PC-9 (cell line): ENCODE data around the gene EIF4E. TPM values are rescaled to one million over a fixed set of nuclear protein-coding genes. Genes with fewer than 3 reads are reported as not detected.
"Not testable (repeated sequence)": the region's sequence is repeated elsewhere in the genome, so short reads cannot be mapped to it uniquely, and the experiment has no call there.

Experiments
- BruUV-seq: library from RNA; stranded (reverse); fragments of 400-500 nt; replicated peaks from 2 replicates; lab custom pipeline; 2021; lab: Mats Ljungman, UMichigan
- CTCF ChIA-PET: fragments of 300-600 bp; sonication (Branson Sonifier 250); formaldehyde crosslinking; loops from one replicate; lab custom pipeline; 2022; ENCODE audit warnings: antibody characterized with exemption; lab: Charles Lee
- POLR2A ChIA-PET: fragments of 300-600 bp; sonication (Branson Sonifier 250); formaldehyde crosslinking; loops from one replicate; lab custom pipeline; 2022; ENCODE audit warnings: antibody characterized with exemption; ENCODE audit not compliant: unreplicated experiment; lab: Charles Lee
- DNase-seq, 2 experiments: peaks; one replicate each; pipeline versions ENCODE4 v3.0.0 to v3.0.0-alpha.2; 2015 to 2022; ENCODE audit warnings: mixed read lengths in 1 of 2
- H2AFZ ChIP-seq: fragments of 200-600 bp; sonication (generic); 2 replicates; pipeline ENCODE4 v1.8.1; 2017; ENCODE audit warnings: antibody characterized with exemption
- H3F3A ChIP-seq: fragments of 200-600 bp; sonication (generic); 2 replicates; pipeline ENCODE4 v1.8.1; 2017; ENCODE audit warnings: antibody characterized with exemption, mild to moderate bottlenecking, low read depth; ENCODE audit not compliant: insufficient read depth
- H3K27ac ChIP-seq: fragments of 200-600 bp; sonication (generic); 2 replicates; pipeline ENCODE4 v1.6.1; 2016; ENCODE audit warnings: mixed run types
- H3K27me3 ChIP-seq: fragments of 200-600 bp; sonication (generic); 2 replicates; pipeline ENCODE4 v1.6.1; 2016; ENCODE audit warnings: low read depth, mixed run types; ENCODE audit not compliant: insufficient read depth
- H3K36me3 ChIP-seq: fragments of 200-600 bp; sonication (generic); 2 replicates; pipeline ENCODE4 v1.6.1; 2016; ENCODE audit warnings: low read depth, mixed run types
- H3K4me1 ChIP-seq: fragments of 200-600 bp; sonication (generic); replicated peaks from 2 replicates; pipeline ENCODE4 v1.6.1; 2016; ENCODE audit warnings: mixed run types; ENCODE audit not compliant: insufficient read depth
- H3K4me2 ChIP-seq: fragments of 200-600 bp; sonication (generic); 2 replicates; pipeline ENCODE4 v1.6.1; 2017; ENCODE audit warnings: mixed run types
- H3K4me3 ChIP-seq: fragments of 200-600 bp; sonication (generic); 2 replicates; pipeline ENCODE4 v1.6.1; 2016; ENCODE audit warnings: mixed run types
- H3K79me2 ChIP-seq: fragments of 200-600 bp; sonication (generic); 2 replicates; pipeline ENCODE4 v1.6.1; 2017; ENCODE audit warnings: low read depth, mixed run types
- H3K9me2 ChIP-seq: fragments of 200-600 bp; sonication (generic); 2 replicates; pipeline ENCODE4 v1.8.1; 2017; ENCODE audit warnings: mild to moderate bottlenecking; ENCODE audit not compliant: insufficient read depth
- H3K9me3 ChIP-seq: fragments of 200-600 bp; sonication (generic); 2 replicates; pipeline ENCODE4 v1.8.1; 2016; ENCODE audit warnings: low read depth; ENCODE audit not compliant: insufficient read depth
- H4K20me1 ChIP-seq: fragments of 200-600 bp; sonication (generic); 2 replicates; pipeline ENCODE4 v1.8.1; 2017; ENCODE audit not compliant: insufficient read depth
- EZH2 ChIP-seq: fragments of 200-600 bp; sonication (generic); IDR thresholded peaks from 2 replicates; pipeline ENCODE4 v1.8.0; 2017; ENCODE audit warnings: antibody characterized with exemption, low read depth
- intact Hi-C: fragments of 100-400 bp; cut with micrococcal nuclease; formaldehyde crosslinking; loops from one replicate; pipeline ENCODE4 v1.10.0; 2022; ENCODE audit not compliant: unreplicated experiment
- total RNA-seq: library from RNA; stranded (reverse); gene quantifications from 2 replicates; pipeline ENCODE4 v1.2.3, GENCODE V29; 2021
- TF ChIP-seq, protein P1 (sequence below): fragments of 200-600 bp; sonication (generic); conservative IDR thresholded peaks from 2 replicates; pipeline ENCODE4 v1.6.1; 2017; ENCODE audit warnings: mixed run types, antibody characterized with exemption, mild to moderate bottlenecking, moderate library complexity

EIF4E gene
- total RNA-seq, 1 experiment from 2014 or later, result 59.6 TPM

DNA sequence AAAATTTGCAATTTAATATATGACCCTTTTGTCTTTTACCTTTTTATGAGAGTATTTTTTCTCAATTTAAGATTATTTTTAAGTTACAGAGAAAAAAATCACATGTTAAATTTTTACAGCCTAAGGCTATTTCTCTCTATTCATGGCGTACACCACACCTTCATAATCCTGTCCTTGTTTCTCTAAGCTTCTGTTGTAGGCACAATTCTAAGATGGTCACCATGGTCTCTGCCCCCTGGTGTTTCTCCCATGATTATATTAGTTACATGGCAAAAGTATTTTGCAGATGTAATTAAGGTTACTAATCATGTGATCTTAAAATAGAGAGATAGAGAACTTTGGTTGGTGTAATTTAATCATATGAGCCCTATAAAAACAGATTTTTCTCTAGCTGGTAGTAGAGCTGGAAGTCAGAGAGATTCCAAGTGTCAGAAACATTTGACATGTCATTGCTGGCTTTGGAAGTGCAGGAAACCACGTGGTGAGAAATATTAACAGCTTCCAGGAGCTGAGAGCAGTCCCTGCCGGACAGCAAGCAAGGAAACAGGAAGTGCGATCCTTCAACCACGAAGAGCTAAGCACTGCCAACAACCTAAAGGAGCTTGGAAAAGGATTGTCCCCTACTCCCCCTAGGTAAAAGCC is 89.8 kb downstream of the EIF4E start:
- POLR2A ChIA-PET, result no interaction called here
- no peaks in the 10 kb centered on the region for H3K9me3 ChIP-seq
- H4K20me1 ChIP-seq, result no peaks in the 10 kb centered on the region
- no peak overlapping the region for H3K4me3 ChIP-seq
- no peak overlapping the region for H3K27ac ChIP-seq
- 0 out of 2 replicates have a peak, but pooled peaks cover 2% of the 10 kb centered on the region for H3K9me2 ChIP-seq
- no peaks in the 10 kb centered on the region for H3K4me1 ChIP-seq
- no peaks in the 10 kb centered on the region for H3F3A ChIP-seq
- TF ChIP-seq, protein P1, sequence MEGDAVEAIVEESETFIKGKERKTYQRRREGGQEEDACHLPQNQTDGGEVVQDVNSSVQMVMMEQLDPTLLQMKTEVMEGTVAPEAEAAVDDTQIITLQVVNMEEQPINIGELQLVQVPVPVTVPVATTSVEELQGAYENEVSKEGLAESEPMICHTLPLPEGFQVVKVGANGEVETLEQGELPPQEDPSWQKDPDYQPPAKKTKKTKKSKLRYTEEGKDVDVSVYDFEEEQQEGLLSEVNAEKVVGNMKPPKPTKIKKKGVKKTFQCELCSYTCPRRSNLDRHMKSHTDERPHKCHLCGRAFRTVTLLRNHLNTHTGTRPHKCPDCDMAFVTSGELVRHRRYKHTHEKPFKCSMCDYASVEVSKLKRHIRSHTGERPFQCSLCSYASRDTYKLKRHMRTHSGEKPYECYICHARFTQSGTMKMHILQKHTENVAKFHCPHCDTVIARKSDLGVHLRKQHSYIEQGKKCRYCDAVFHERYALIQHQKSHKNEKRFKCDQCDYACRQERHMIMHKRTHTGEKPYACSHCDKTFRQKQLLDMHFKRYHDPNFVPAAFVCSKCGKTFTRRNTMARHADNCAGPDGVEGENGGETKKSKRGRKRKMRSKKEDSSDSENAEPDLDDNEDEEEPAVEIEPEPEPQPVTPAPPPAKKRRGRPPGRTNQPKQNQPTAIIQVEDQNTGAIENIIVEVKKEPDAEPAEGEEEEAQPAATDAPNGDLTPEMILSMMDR, result no peak
- no peak for TF ChIP-seq EZH2
- DNase-seq, result no peak
- H2AFZ ChIP-seq, result no peak overlapping the region
- no peaks in the 10 kb centered on the region for H3K79me2 ChIP-seq
- no TSS peak for BruUV-seq
- no peaks in the 10 kb centered on the region for H3K36me3 ChIP-seq
- no peaks in the 10 kb centered on the region for H3K27me3 ChIP-seq
- CTCF ChIA-PET, result no interaction called here
- intact Hi-C loops, result no loop called here
- H3K4me2 ChIP-seq, result no peak overlapping the region

DNA sequence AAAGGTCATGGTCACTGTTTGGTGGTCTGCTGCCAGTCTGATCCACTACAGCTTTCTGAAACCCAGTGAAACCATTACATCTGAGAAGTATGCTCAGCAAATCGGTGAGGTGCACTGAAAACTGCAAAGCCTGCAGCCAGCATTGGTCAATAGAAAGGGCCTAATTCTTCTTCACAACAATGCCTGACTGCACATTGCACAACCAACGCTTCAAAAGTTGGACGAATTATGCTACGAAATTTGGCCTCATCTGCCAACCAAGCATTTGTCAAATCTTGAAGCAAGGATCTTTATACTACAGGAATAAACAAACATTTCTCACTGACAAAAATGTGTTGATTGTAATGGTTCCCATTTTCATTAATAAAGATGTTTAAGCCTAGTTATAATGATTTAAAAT is 90.4 kb downstream of the EIF4E start:
- no peaks in the 10 kb centered on the region for H3K79me2 ChIP-seq
- no peaks in the 10 kb centered on the region for H3K4me1 ChIP-seq
- BruUV-seq, result no TSS peak
- H3K27ac ChIP-seq, result no peak overlapping the region
- DNase-seq, result no peak
- ChIA-PET POLR2A (no interaction called here), CTCF (no interaction called here)
- intact Hi-C loops, result no loop called here
- H3K4me3 ChIP-seq, result no peak overlapping the region
- H3K9me2 ChIP-seq, result no peaks in the 10 kb centered on the region
- no peak for TF ChIP-seq EZH2
- TF ChIP-seq, protein P1, result no peak
- H3K4me2 ChIP-seq, result no peak overlapping the region
- H3K36me3 ChIP-seq, result no peaks in the 10 kb centered on the region
- H3K9me3 ChIP-seq, result no peaks in the 10 kb centered on the region
- no peaks in the 10 kb centered on the region for H3K27me3 ChIP-seq
- no peaks in the 10 kb centered on the region for H3F3A ChIP-seq
- H4K20me1 ChIP-seq, result no peaks in the 10 kb centered on the region
- H2AFZ ChIP-seq, result no peak overlapping the region; the same call in 1 of the 2 replicates

DNA sequence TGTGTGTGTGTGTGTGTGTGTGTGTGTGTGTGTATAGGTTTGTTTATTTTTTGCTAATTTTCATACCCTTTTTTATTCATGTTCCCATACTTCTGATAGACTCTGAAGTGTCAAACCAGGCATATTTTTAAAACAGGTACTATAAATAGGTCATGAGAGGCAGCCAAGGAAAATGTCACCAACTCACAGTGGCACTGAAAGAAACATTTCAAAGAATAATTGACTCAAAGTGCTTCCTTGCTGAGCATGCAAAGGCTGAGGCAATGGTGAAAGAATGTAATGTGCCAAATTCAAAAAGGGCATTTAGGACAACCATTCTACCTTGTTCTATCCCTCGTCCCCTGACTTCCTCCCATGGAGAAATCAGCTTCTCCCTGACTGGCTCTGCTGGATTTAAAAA is 95.5 kb downstream of the EIF4E start:
- Histone ChIP-seq H3K4me1 (no peaks in the 10 kb centered on the region), H3K4me2 (no peak overlapping the region), H3K4me3 (no peak overlapping the region), H3K27me3 (no peaks in the 10 kb centered on the region), H2AFZ (no peak overlapping the region), H3K9me3 (no peaks in the 10 kb centered on the region; the same call in 1 of the 2 replicates), H4K20me1 (no peaks in the 10 kb centered on the region), H3K9me2 (no peaks in the 10 kb centered on the region), H3K36me3 (no peaks in the 10 kb centered on the region), H3F3A (no peaks in the 10 kb centered on the region), H3K79me2 (no peaks in the 10 kb centered on the region), H3K27ac (no peak overlapping the region)
- no TSS peak for BruUV-seq
- DNase-seq, result no peak
- ChIA-PET POLR2A (no interaction called here), CTCF (no interaction called here)
- intact Hi-C loops, result no loop called here
- TF ChIP-seq EZH2, result no peak
- TF ChIP-seq, protein P1, result no peak

DNA sequence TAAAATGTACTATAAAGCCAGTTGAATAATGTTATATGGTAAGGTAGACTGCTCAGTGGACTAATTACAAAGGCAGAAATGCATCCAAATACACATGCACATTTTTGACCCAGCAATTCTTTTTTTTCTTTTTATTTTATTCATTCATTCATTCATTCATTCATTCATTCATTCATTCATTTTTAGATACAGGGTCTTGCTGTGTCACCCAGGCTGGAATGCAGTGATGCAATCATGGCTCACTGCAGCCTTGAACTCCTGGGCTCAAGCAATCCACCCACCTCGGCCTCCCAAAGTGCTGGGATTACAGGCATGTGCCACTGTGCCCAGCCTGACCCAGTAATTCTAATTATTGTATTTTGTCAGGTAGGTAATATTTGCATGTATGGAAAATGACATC is 97.9 kb downstream of the EIF4E start:
- H3K79me2 ChIP-seq, H3K4me3 ChIP-seq, POLR2A ChIA-PET, H4K20me1 ChIP-seq, H3K9me3 ChIP-seq, CTCF ChIA-PET, H3K4me1 ChIP-seq, DNase-seq, BruUV-seq, H3K27me3 ChIP-seq, H3F3A ChIP-seq, H3K9me2 ChIP-seq, H2AFZ ChIP-seq, H3K27ac ChIP-seq, H3K4me2 ChIP-seq, intact Hi-C loops, H3K36me3 ChIP-seq: not testable (repeated sequence)
